EL (cell line): ENCODE measurements around the gene ZNF609.

Experiments used
- DNase-seq: peaks from one replicate; pipeline ENCODE4 v3.0.0-alpha.2; 2016

The ZNF609 gene

DNA sequence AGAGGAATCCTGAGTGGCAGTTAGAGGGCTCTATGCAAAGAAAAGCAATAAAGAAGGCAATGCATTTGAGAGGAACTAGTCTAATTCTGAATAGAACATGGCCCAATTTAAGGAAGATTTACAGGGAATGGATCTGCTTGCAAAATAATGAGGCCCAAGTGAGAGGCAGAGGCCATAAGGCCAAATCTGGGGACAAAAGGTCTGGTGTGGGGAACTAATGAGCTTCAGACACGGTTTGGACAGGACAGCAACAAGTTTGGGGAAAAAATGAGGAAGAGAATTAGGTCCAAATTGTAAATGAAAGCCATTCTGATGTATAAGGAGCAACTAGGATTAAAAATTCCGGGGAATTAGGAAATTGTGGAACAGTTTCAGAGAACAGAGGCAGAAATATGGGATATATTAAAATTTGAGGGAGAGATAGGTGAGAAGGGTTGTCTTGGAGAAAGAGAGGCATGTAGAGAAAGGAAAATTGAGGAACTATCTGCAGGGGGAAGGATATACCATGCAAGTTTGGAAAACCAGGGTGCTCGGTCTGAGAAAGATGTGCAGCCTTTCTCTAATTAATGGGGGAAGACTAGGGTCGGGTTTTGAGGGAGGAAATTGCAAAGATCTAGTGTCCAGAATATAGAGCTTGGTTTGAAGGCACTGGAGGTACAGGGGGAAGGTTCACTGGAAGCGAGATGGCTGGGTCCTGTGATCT lies 241.3 kb downstream of the ZNF609 start:
- DNase-seq: no peak

DNA sequence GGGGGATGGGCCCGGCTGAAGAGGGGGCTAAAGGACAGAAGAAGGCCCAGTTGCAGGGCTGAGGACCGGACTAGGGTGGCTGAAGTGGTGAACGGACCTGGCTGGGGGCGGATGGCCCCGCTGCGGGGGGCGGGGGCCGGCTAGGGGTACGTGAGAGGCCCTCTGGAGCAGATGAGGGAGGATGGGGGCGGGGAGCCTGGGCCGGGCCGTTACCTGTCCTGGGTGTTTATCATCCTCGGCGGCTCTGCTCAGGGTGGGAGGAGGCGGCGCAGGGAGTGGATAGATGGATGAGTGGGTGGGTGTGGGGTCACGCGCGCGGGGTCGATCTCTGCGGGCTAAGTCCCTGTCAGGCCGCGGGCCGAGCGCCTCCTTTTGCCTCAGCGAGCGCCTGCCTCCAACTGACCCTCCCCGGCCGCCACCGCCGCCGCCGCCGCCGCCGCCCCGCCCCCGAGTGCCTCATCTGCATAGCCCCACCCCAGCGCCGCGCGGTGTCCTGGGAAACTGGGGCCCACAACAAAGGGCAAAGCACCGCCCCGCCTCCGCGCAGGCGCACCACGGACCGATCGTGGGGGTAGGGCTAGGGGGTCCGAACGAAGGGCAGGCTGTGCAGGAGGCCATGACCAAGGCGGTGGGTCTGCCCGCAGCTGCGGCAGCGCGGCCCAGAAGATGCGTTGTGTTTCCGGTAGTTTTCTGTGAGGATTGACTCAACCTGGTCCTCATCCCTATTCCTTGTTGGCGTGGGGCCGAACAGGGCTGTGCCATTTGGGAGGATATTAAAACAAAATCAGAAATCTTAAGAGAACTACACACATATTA lies 242.6 kb downstream of the ZNF609 start:
- DNase-seq: peak; percentile 93

DNA sequence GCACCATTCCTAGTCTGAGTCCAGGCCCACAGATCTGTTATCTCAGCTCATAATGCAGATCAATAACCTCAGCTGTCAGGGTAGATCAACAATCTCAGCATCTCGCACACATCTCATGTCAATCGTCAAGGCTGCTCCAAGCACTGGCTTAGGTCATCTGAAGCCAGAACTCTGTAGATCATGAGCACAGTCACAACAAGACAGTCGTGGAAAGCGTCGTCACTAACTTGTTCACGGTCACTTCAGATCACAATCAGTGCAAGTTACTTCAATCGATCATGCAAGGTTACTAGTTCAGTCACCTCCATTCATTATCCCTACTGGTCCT lies 243.2 kb downstream of the ZNF609 start:
- no peak for DNase-seq

DNA sequence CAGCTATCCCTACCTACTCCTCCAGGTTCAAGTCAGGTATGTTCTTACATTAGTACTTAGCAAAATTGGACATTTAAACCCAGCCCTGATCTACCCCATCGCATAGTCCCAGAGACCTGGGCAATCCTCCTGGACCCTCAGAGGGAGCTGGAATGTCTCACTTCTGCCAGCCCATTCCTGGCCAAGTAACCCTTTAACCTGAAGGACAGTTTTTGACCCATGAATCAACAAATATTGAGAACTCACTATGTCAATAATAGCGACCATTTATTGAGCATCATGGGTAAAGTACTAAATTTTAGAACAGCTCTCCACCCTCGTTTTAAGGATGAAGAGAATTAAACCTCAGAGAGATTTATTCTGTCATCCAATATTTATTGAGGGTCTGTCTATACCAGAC lies 244.6 kb downstream of the ZNF609 start:
- no peak for DNase-seq

DNA sequence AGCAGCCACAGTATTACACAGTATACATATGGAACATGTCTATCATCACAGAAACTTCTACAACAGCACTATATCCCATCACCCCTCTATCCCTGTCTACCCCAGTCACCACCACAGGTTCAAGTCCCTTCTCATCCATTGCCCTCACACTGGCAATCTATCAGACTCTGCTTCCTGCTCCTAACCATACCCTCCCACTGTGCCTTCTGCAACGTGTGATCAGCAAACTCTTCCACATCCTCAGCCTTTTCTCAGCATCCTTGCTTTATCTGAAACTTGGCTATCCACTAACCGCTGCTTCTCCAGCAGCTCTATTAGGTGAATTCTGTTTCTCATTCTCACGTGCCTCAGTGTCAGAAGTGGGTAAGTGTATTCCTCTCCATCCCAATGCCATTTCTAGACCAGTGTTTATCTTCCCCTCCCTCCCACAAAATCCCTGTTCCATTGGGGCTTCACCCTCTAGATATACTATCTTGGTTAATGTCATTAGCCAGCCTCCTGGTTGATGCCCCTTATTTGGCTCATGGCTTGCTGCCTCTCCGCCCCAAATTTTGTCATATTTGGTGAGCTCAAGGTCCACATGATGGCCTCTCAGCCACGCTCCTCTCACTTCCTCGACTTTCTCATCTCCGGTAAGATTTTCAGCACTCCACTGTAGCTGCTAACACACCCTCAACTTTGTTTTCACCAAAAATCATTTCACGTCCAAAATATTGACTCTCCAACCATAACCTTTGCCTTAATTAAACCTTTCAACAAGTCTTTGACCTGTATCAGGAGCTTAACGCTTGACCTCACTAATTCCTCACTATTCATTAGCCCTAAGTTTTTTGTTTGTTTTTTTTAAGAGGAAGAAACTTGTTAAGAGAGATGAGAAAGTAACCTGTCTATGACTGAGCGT lies 245.9 kb downstream of the ZNF609 start:
- no peak for DNase-seq

DNA sequence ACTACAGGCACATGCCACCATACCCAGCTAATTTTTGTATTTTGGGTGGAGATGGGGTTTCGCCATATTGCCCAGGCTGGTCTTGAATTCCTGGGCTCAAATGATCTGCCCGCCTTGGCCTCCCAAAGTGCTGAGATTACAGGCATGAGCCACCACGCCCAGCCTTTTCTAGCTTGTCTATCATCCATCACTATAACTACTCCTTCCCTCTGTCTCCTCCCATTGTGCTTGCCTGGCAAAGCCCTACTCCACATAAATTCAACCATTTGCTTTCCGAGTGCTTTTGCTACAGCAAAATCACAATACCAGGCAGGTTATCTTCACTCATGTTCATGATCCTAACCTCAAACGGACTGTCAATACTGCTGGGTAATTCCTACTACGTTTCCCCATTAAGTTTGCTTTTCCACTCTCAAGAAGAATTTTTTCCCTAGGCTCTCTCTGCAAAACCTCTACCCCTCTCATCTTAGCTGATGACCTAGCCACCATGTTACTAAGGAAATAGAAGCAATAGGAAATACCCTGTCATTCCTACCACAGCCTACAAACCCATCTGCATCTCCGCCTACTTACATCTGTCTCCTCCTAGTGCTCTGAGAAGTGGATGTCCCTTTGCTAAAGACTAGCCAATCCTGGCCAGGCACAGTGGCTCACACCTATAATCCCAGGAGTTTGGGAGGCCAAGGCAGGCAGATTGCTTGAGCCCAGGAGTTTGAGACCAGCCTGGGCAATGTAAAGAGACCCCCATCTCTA lies 250.5 kb downstream of the ZNF609 start:
- DNase-seq: no peak

DNA sequence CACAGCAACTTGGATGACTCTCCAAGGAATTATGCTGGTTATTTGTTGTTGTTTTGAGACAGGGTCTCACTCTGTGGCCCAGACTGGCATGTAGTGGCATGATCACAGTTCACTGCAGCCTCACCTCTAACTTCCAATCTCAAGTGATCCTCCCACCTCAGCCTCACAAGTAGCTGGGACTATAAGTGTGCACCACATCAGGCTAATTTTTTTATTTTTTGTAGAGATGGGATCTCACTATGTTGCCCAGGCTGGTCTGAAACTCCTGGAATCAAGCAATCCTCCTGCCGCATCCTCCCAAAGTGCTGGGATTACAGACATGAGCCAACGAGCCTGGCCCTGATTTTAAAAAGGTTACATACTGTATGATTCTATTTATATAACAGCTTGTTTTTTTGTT lies 252.0 kb downstream of the ZNF609 start:
- no peak for DNase-seq

DNA sequence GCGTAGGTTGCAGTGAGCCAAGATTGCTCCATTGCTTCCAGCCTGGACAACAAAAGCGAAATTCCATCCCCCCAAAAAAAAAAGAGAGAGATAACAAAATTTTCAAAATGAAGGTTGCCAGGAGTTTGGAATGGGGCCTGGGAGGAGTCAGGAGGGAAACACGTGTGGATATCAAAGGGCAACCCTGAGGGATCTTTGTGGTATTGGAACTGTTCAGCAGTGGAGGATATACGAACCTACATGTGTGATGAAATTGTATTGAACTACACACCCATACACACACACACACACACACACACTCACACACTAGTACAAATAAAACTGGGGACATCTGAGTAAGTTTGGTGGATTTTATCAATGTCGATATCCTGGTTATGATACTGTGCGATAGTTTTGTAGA lies 253.2 kb downstream of the ZNF609 start:
- no peak for DNase-seq

DNA sequence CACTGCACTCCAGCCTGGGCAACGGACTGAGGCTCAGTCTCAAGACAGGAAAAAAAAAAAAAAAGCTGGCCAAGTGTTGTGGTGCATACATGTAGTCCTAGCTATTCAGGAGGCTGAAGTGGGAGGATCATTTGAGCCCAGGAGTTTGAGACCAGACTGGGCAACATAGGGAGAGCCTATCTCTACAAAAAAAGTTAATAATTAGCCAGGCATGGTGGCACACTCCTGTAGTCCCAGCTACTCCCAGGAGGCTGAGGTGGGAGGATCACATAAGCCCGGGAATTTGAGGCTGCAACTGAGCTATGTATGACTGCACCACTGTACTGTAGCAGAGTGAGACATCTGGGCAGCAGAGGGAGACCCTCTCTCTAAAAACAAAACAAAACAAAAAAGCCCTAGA lies 256.1 kb downstream of the ZNF609 start:
- no peak for DNase-seq

DNA sequence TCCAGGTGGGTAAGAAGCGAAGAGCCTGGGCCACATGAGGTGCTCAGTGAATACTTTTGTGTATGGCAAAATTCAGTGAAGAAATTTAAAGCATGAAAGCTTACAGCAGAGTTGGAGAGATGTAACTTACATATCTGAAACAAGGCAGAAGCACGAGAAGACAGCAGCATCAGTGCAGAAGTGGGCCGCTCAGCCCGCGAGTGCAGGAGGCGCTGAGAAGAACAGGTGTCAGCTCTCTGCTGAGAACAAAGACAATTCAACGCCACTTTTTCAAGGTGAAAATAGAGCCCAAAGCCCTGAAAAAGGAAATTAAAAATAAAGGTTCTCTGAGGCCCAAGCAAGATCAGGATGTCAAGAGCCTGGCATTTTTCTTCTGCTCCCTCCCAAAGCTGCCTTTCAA lies 256.8 kb downstream of the ZNF609 start:
- DNase-seq: no peak

DNA sequence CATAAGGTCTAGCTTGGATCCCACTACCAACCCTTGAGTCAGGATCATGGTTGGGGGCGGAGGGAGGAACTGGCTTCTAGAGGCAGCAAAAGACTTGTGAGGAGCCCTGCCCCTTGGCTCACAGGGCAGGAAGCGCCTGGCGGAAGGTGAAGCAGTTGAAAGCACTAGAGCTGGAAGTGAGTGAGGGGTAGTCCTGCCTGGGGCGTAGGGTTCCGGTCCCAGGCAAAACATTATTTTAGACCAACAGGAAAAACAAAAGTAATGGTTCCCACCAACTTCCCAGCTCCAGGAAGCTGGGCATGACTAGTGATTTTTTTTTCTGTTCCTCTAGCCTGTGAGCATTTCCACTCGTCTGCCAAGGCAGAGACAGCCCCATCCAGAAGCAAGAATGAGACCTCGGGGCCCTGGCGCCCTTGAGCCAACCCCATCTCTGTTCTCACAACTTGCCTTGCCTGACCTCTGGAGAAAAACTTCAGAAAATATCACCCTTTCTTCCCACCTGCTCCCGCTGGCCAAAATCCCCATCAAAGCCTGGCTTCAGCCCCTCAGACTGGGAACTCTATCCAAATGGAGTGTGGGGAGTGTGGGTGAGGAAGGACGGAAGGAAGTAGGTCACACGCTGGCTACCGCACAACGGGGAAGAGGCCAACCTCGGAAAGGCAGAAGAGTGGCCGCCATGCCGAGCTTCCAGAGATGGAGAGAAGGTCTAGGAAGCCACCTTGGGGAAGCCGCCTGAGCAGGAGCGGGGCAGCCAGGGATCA lies 257.5 kb downstream of the ZNF609 start:
- no peak for DNase-seq

DNA sequence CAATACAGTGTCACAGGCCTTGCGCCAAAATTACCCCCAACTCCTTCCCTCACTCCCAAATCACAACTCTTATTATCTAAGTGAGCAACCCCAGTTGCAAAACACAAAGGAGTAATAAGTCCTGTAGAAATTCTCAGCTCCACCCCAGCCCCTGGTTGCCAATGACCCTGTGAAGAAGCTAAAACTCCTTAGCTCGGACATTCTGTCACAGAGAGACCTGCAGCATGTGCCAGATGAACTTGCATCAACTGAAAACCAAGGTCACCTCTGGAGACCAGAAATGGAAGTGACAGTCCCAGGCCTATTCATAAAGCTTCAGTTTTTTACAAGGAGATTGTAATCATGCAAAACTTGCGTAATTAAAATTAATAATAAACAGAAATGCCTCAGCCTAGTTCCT lies 259.8 kb downstream of the ZNF609 start:
- no peak for DNase-seq

DNA sequence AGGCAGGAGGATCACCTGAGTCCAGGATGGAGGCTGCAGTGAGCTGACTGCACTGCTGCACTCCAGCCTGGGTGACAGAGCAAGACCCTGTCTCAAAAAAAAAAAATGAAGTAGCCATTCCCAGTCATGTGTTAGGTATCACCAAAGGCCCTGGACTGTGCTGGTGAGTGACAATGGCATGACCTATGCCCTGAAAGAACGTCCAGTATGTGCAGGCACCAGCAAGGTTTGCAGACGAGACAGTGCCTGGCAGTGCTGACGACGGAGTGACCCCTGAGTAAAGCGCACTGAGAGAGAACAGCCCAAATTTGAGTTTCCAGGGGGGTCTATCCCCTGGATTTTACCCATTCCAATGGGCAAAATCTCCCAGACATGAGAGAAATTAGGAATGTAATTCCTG lies 269.8 kb downstream of the ZNF609 start:
- DNase-seq: no peak

DNA sequence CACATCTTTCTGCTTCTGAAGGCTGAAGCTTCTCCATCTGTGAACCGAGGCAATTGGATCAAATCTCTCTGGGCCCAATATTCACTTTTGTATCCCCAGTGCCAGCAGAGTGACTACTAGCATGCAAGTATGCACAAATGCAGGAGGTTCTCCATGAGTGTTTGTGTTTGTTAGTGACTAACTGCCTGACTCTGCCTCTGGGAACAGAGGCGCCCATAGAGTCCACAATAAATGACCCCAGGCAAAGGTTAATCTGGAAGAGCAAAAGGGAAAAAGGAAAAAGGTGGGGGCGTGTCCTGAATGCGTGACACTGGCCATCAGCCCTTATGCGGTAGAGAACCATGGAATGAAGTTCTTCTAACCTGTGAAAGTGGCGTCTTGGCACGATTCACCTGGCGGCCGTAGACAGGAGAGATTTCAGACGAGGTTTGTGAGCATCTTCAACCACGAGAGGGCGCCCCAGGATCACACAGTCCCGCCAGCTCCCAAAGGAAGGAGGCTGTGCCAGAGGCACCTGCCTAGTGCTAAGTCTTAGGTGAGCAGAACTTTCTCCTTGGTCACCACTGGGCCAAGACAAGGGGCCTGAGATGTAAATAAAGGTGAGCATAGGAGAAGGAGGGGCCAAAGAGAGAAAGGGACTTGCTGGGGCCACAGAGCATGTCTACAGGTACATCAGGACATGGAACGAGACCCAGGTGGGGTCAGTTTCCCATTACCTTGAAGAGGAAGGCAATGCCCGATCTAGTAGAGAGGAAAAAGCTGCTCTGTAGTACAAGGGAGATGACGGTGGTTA lies 270.8 kb downstream of the ZNF609 start:
- DNase-seq: peak; percentile 71

DNA sequence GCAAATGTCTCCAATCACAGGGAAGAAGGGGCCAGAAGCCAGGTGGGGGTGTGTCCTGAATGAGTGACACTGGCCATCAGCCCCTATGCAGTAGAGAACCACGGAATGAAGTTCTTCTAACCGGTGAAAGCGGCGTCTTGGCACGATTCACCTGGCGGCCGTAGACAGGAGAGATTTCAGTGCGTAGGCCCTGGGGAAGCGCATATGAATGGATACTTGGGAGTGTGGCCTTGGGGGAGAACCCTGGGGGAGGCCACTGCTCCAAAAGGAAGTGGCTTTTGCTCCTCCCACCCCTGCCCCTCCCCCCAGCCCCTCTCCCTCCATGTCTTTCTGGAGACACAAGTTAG lies 271.4 kb downstream of the ZNF609 start:
- DNase-seq: no peak

DNA sequence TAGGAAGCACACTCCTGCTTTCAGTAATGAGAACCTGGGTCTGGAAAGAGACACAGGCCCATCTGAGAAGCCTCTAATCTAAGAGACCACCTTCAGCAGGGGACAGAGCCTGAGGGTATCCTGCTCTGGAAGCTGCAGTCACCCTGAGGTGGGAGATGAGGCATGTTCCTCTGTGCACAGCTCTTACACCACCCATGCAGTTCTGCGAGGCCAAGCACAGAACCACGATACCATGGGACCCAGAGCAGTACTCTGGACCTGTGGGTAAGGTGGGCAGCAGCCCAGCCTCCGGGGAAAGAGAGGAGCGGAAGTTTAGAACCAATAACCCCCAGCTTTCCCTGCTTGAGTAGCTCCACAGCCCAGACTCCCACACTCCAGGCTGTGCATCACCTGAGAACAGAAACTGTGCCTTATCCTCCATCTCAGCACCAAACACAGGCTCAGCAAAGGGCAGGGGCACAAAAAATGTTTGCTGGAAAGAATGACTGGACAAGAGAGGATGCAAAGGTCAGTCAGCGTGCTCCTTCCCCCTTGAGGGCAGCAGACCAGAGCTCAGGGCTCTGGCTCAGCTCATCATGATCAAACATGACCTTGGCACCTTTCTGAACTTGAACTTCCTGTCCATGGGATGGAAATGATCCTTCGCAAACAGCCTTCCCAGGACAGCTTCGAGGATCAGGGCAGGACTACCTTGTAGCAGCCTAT lies 271.9 kb downstream of the ZNF609 start:
- DNase-seq: no peak
